Neural progenitor cell (in vitro differentiated cells): ENCODE results near the gene PTPRCAP. TPM values are rescaled to one million over a fixed set of nuclear protein-coding genes. Genes with fewer than 3 reads are reported as not detected.
"Not testable (repeated sequence)": the region's sequence is repeated elsewhere in the genome, so short reads cannot be mapped to it uniquely, and the experiment has no call there.

Experiments used
- DNase-seq: peaks from one replicate; pipeline ENCODE4 v3.0.0-alpha.2; 2016; ENCODE audit warnings: low spot score
- H2AFZ ChIP-seq: fragments of 200-600 bp; sonication (generic); replicated peaks from 2 replicates; pipeline ENCODE4 v1.6.1; 2016; ENCODE audit warnings: antibody characterized with exemption
- H3F3A ChIP-seq: fragments of 200-600 bp; sonication (generic); 2 replicates; pipeline ENCODE4 v1.6.1; 2016; ENCODE audit warnings: antibody characterized with exemption, low read depth
- H3K27ac ChIP-seq: fragments of 200-600 bp; sonication (generic); 2 replicates; pipeline ENCODE4 v1.5.1; 2016; ENCODE audit warnings: mild to moderate bottlenecking
- H3K27me3 ChIP-seq: fragments of 200-600 bp; sonication (generic); 2 replicates; pipeline ENCODE4 v1.6.1; 2016; ENCODE audit warnings: mild to moderate bottlenecking, moderate library complexity
- H3K36me3 ChIP-seq: fragments of 200-600 bp; sonication (generic); 2 replicates; pipeline ENCODE4 v1.5.1; 2016
- H3K4me1 ChIP-seq: fragments of 200-600 bp; sonication (generic); 2 replicates; pipeline ENCODE4 v1.6.1; 2016; ENCODE audit warnings: mixed run types
- H3K4me2 ChIP-seq: fragments of 200-600 bp; sonication (generic); 2 replicates; pipeline ENCODE4 v1.6.1; 2016
- H3K4me3 ChIP-seq: fragments of 200-600 bp; sonication (generic); 2 replicates; pipeline ENCODE4 v1.5.1; 2016
- H3K79me2 ChIP-seq: fragments of 200-600 bp; sonication (generic); 2 replicates; pipeline ENCODE4 v1.6.1; 2016; ENCODE audit warnings: low read depth
- H3K9ac ChIP-seq: fragments of 200-600 bp; sonication (generic); 2 replicates; pipeline ENCODE4 v1.6.1; 2016
- H3K9me3 ChIP-seq: fragments of 200-600 bp; sonication (generic); 2 replicates; pipeline ENCODE4 v1.5.1; 2016; ENCODE audit warnings: low read depth
- H4K20me1 ChIP-seq: fragments of 200-600 bp; sonication (generic); 2 replicates; pipeline ENCODE4 v1.6.1; 2016; ENCODE audit warnings: low read depth
- H3K27ac Mint-ChIP-seq: 3 replicates; pipeline ENCODE4 v1.8.0; 2021; ENCODE audit warnings: mixed read lengths
- H3K27me3 Mint-ChIP-seq: 2 replicates; pipeline ENCODE4 v1.8.0; 2022; ENCODE audit warnings: low read depth, mild to moderate bottlenecking, inconsistent platforms, moderate library complexity, mixed read lengths; ENCODE audit not compliant: insufficient read depth
- H3K36me3 Mint-ChIP-seq: 3 replicates; pipeline ENCODE4 v1.8.0; 2021; ENCODE audit warnings: mixed read lengths
- H3K4me1 Mint-ChIP-seq: 3 replicates; pipeline ENCODE4 v1.8.0; 2021; ENCODE audit warnings: mixed read lengths
- H3K4me3 Mint-ChIP-seq: 3 replicates; pipeline ENCODE4 v1.8.0; 2021; ENCODE audit warnings: mild to moderate bottlenecking, moderate library complexity, mixed read lengths
- H3K9me3 Mint-ChIP-seq: 3 replicates; pipeline ENCODE4 v1.8.0; 2020; ENCODE audit warnings: mixed read lengths
- EZH2 ChIP-seq: fragments of 200-600 bp; sonication (generic); IDR thresholded peaks from 2 replicates; pipeline ENCODE4 v1.6.1; 2017; ENCODE audit warnings: antibody characterized with exemption, mild to moderate bottlenecking, moderate library complexity
- EZH2phosphoT487 ChIP-seq: fragments of 200-600 bp; sonication (generic); IDR thresholded peaks from 2 replicates; pipeline ENCODE4 v1.6.1; 2017; ENCODE audit warnings: antibody characterized with exemption
- total RNA-seq: library from RNA; depleted of rRNA; stranded (reverse); fragments of >200 nt; gene quantifications from 2 replicates; pipeline ENCODE4 v1.2.3, GENCODE V29; 2015; ENCODE audit warnings: low replicate concordance
- TF ChIP-seq, protein P1 (sequence below): fragments of 200-600 bp; sonication (generic); IDR thresholded peaks from 2 replicates; pipeline ENCODE4 v1.5.1; 2017; ENCODE audit warnings: antibody characterized with exemption, mild to moderate bottlenecking

The PTPRCAP gene, protein sequence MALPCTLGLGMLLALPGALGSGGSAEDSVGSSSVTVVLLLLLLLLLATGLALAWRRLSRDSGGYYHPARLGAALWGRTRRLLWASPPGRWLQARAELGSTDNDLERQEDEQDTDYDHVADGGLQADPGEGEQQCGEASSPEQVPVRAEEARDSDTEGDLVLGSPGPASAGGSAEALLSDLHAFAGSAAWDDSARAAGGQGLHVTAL
- total RNA-seq, result 1.1 TPM in 1 of 2 replicates, not detected in the other

DNA sequence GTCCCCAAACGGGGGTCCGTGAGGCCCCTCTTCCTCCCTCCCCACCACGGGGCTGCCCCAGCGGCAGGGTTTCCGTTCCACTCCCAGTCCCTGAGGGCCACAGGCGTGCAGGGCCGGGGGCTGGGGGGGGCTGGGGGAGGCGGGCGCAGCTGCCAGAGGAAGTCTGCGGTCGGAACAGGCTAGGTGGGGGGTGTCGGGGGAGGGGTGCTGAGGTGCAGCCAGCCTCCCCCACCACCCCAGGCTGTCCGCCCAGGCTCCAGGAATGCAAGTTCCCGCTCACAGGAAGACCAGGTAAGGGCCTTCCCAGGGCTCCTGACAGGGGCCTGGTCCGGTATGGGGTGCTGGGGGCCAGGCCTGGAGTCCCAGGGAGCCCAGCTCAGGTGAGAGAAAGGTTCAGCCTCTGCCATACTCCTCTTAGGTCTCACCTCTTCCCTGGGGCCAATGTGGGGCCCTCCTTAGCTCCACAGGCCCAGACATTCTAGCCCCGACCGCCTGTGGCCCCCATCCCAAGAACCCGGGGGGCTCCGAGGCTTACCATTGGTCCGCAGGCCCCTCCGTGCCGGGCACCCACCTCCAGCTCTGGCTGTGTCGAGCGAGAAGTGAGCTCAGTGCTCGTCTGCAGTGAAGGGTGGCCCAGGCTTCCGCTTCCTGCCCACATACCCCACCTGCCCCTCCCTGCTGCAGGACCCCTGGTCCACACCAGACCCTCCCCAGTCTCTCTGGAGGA, at the start of gene PTPRCAP:
PTPRCAP (minus strand) TSS at position 601 of the 727 bp plus-strand sequence; CDS start at position 538, 63 bp downstream.
- Histone ChIP-seq H3K36me3 (no peaks in the 10 kb centered on the region), H2AFZ (no peak within 1 kb of the TSS), H3K27me3 (no peaks in the 10 kb centered on the region), H3K79me2 (no peaks in the 10 kb centered on the region), H3K9ac (no peak within 1 kb of the TSS), H3K4me2 (no peak within 1 kb of the TSS), H3K4me1 (no peaks in the 10 kb centered on the region), H3F3A (no peaks in the 10 kb centered on the region), H3K27ac (no peak within 1 kb of the TSS), H3K9me3 (no peaks in the 10 kb centered on the region), H4K20me1 (no peaks in the 10 kb centered on the region), H3K4me3 (no peak within 1 kb of the TSS)
- Mint-ChIP-seq H3K9me3 (no peaks in the 10 kb centered on the region), H3K4me1 (peaks cover 6% of the 10 kb centered on the region), H3K36me3 (peaks cover 9% of the 10 kb centered on the region), H3K27me3 (peaks cover 2% of the 10 kb centered on the region), H3K4me3 (peak within 1 kb of the TSS; percentile 9), H3K27ac (peak within 1 kb of the TSS; percentile 16)
- TF ChIP-seq EZH2 (no peak), EZH2phosphoT487 (no peak)
- TF ChIP-seq, protein P1, sequence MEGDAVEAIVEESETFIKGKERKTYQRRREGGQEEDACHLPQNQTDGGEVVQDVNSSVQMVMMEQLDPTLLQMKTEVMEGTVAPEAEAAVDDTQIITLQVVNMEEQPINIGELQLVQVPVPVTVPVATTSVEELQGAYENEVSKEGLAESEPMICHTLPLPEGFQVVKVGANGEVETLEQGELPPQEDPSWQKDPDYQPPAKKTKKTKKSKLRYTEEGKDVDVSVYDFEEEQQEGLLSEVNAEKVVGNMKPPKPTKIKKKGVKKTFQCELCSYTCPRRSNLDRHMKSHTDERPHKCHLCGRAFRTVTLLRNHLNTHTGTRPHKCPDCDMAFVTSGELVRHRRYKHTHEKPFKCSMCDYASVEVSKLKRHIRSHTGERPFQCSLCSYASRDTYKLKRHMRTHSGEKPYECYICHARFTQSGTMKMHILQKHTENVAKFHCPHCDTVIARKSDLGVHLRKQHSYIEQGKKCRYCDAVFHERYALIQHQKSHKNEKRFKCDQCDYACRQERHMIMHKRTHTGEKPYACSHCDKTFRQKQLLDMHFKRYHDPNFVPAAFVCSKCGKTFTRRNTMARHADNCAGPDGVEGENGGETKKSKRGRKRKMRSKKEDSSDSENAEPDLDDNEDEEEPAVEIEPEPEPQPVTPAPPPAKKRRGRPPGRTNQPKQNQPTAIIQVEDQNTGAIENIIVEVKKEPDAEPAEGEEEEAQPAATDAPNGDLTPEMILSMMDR, result no peak
- DNase-seq, result no peak

DNA sequence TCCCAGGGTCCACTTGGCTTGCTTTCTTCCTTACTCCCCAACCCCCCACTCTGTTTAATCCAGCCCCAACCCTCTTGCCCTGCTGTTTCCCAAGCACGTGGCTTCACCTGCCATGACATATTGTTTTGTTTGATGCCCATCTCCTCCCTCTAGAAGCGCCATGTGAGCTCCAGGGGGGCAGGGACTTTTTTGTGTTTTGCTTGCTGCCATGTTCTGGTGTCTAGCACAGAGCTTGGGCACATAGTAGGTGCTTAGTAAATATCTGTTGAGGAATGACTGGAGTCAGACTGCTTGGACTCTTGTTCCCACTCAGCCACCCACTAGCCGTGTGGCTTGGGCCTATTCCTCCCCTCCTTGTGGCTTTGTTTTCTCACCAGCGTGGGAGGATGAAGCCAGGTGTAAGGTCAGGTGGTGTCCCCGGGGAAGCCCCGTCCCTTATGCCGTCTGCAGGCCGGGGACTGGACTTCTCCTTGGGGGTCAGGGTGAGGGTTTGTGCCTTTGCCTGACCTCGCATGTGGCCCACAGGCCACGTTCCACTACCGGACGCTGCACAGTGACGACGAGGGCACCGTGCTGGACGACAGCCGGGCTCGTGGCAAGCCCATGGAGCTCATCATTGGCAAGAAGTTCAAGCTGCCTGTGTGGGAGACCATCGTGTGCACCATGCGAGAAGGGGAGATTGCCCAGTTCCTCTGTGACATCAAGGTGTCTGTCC, 49.2 kb upstream of the PTPRCAP start:
- DNase-seq, result no peak
- Histone ChIP-seq H4K20me1 (no peaks in the 10 kb centered on the region), H3K9ac (no peak overlapping the region), H2AFZ (no peak overlapping the region), H3K27me3 (peaks cover 6% of the 10 kb centered on the region), H3K9me3 (no peaks in the 10 kb centered on the region), H3F3A (no peaks in the 10 kb centered on the region), H3K27ac (no peak overlapping the region), H3K79me2 (peaks cover 11% of the 10 kb centered on the region), H3K4me1 (no peaks in the 10 kb centered on the region), H3K4me2 (no peak overlapping the region), H3K4me3 (no peak overlapping the region), H3K36me3 (no peaks in the 10 kb centered on the region)
- Mint-ChIP-seq H3K27ac (no peak overlapping the region), H3K9me3 (no peaks in the 10 kb centered on the region), H3K4me1 (peaks cover 43% of the 10 kb centered on the region), H3K4me3 (peak overlapping the region; percentile 33), H3K27me3 (peaks cover 5% of the 10 kb centered on the region), H3K36me3 (peaks cover 20% of the 10 kb centered on the region)
- TF ChIP-seq EZH2phosphoT487 (no peak), EZH2 (no peak)
- TF ChIP-seq, protein P1, result no peak

- not testable (repeated sequence) for DNase-seq, H3K36me3 ChIP-seq, H3K9me3 ChIP-seq, H3K27ac Mint-ChIP-seq, H3K27ac ChIP-seq, H3F3A ChIP-seq, H3K27me3 Mint-ChIP-seq, H3K27me3 ChIP-seq, H3K9me3 Mint-ChIP-seq, H3K4me1 ChIP-seq, H3K9ac ChIP-seq, H3K4me2 ChIP-seq, H3K4me3 ChIP-seq, H4K20me1 ChIP-seq, H2AFZ ChIP-seq
- Mint-ChIP-seq H3K4me1 (peaks cover 41% of the 10 kb centered on the region), H3K4me3 (peak overlapping the region; percentile 62), H3K36me3 (peaks cover 18% of the 10 kb centered on the region)
- H3K79me2 ChIP-seq, result peaks cover 11% of the 10 kb centered on the region
These were observed 48.4 kb upstream of the PTPRCAP start for GRCh38 chr11:67485873-67486361.
